Mononuclear cell (primary cell): ENCODE data around the gene NR1H4. TPM values are rescaled to one million over a fixed set of nuclear protein-coding genes. Genes with fewer than 3 reads are reported as not detected.
"Not testable (repeated sequence)": the region's sequence is repeated elsewhere in the genome, so short reads cannot be mapped to it uniquely, and the experiment has no call there.

Source experiments
- H3K27me3 ChIP-seq: 2 replicates; pipeline ENCODE4 v1.6.0; 2011; ENCODE audit warnings: low read length, control low read depth; ENCODE audit not compliant: insufficient read depth
- H3K4me1 ChIP-seq: 2 replicates; pipeline ENCODE4 v1.5.1; 2011; ENCODE audit warnings: mild to moderate bottlenecking, low read length, control low read depth; ENCODE audit not compliant: insufficient read depth
- H3K4me3 ChIP-seq: 2 replicates; pipeline ENCODE4 v1.5.1; 2011; ENCODE audit warnings: mild to moderate bottlenecking, low read length, moderate library complexity
- H3K9me3 ChIP-seq: 2 replicates; pipeline ENCODE4 v1.5.1; 2011; ENCODE audit warnings: low read depth, mild to moderate bottlenecking, control low read depth, low read length
- total RNA-seq: library from RNA; depleted of rRNA; stranded (reverse); fragments of >200 nt; gene quantifications from one replicate; pipeline ENCODE4 v1.2.3, GENCODE V29; 2012

The NR1H4 gene
- total RNA-seq, 1 donor = 0.10 TPM

DNA sequence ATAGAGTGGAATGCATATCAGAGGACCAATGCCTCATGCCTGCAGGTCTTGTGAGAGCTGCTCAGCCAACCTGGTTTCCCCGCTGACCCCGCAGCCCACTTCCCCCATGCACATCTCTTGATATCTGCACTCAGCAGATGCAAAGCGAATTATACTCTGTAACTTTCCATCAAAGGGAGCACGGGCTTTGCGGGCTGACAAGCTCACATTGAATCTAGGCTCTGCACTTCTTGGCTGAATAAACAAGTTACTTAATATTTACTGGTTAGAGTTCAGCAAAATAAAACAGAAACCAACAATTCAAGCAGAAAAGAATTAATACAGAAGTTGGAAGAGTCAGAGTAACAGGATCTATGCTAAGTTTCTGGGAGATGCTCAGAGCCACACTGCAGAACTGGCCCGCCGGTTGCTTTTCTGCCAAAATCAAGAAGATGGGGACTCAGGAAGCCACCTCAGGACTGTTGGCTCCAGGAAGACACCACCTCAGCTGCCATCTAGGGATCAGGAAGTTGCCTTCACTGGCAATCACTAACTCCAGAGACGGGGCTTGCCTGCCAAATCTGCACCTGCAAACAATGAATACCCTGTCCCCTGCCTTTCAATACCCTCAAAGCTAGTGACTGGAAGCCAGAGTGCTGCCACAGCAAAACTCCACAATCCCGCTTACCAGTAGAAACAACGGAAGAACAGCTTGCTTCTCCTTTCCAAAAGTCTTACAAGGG lies 46.5 kb downstream of the NR1H4 start:
- H3K4me3 ChIP-seq = no peak overlapping the region
- H3K9me3 ChIP-seq = no peaks in the 10 kb centered on the region
- no peaks in the 10 kb centered on the region for H3K4me1 ChIP-seq
- H3K27me3 ChIP-seq = no peaks in the 10 kb centered on the region

DNA sequence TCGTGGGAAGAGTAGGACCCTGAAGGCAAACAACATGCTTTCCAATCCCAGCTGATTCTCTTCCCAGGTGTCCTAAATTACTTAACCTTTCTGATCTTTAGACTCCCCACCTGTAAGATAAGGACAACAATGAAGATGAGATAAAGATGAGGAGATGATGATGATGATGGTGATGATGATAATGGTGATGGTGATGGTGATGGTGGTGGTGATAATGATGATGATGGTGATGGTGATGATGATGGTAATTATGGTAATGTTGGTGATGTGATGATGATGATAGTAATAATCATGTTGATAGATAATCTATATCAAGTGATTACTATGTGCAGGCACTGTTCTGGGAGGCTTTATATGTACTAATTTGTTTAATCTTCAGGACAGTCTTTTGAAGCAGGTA lies 48.3 kb downstream of the NR1H4 start:
- no peaks in the 10 kb centered on the region for H3K27me3 ChIP-seq
- no peaks in the 10 kb centered on the region for H3K9me3 ChIP-seq
- no peaks in the 10 kb centered on the region for H3K4me1 ChIP-seq
- H3K4me3 ChIP-seq = no peak overlapping the region

DNA sequence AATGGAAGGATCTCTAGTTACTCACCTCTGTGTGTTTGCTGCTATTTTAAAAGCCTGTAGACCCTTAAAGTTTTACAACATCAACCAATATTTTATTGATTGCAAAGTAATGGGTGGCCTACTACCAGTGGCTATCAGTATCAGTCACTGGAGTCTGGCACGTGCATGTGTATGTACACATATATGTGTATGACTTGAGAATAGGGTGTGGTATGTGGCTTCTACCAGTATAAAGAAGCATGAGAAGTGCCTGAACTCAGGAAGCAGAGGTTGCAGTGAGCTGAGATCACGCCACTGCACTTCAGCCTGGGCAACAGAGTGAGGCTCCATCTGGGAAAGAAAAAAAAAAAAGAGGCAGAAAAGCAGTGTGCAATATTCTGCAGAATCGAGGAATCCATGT lies 54.4 kb downstream of the NR1H4 start:
- Histone ChIP-seq H3K9me3 (no peaks in the 10 kb centered on the region), H3K4me1 (no peaks in the 10 kb centered on the region), H3K4me3 (no peak overlapping the region), H3K27me3 (no peaks in the 10 kb centered on the region)

DNA sequence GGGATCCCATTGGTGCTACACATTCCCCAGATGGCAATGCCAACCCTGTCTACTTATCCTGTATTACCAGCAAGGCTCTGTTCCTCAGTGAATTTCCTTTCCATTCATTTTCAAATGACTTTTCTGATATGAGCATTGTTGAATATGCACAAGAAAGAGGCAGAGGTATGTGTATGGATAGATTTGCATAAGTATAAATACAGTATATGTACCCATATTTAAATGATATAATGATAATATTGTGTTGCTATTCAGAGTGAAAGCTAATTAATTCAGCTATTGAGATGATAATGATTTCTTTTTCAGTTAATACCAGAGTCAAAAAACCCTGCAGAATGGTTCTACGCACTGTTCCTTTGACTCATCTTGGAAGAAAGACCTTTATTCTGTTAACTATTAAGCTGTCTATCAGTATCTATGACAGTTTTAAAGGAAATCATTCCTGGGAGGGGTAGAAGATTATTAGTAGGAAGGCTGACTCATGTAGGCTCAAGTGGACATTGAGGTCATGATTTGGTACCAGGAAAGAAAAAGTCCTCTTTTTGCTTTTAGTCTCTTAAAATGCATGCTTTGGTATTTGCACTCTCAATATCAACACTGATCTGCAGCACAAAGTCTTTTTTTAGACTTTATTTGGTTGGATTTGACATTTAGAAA lies 54.9 kb downstream of the NR1H4 start:
- H3K4me1 ChIP-seq = no peaks in the 10 kb centered on the region
- H3K9me3 ChIP-seq = no peaks in the 10 kb centered on the region
- no peaks in the 10 kb centered on the region for H3K27me3 ChIP-seq
- no peak overlapping the region for H3K4me3 ChIP-seq

DNA sequence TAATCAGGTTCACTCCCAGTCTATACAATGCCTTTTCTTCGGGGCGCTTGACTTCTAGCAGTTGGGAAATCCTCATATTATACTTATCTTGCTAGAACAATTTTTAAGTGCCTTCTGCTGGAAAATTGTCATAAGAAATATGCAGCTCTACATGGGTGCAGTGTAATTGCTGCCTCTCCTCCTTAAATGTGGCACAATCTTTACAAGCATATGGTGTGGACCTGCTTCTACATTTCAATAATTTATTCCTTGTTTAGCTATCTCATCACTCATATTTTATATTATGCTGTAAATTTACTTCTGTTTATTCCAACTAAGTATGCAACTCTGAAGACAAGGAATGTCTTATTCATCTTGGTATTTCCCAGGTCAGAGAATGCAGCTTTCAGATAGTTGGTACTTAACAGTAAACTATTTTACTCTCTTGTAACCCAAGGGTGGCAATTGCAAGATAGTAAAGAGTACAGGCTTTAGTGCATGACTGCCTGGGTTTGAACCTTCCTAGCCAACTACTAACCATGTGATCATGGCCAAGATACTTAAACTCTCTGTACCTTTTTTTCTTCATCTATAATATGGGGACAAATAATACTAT lies 56.2 kb downstream of the NR1H4 start:
- Histone ChIP-seq H3K4me3 (no peak overlapping the region), H3K4me1 (no peaks in the 10 kb centered on the region), H3K27me3 (no peaks in the 10 kb centered on the region), H3K9me3 (no peaks in the 10 kb centered on the region)

DNA sequence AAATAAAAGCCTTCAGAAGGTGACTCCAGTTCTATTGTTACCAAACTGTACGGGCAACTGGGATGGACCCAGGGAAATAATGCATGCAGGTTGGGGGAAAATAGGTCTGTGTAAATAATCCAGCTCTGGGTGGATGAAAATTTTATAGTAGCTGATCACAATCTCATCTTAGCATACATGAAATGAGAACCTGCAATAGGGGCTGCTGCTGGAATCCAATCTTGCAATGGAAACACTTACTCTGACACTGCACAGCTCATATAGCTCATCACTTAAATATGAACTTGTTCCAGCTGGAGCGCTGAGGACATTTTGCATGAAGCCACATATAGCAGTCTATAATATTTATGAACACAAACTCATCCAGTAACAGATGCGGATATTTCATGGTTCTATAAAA lies 59.7 kb downstream of the NR1H4 start:
- Histone ChIP-seq H3K9me3 (no peaks in the 10 kb centered on the region), H3K4me3 (no peak overlapping the region), H3K4me1 (no peaks in the 10 kb centered on the region), H3K27me3 (no peaks in the 10 kb centered on the region)

DNA sequence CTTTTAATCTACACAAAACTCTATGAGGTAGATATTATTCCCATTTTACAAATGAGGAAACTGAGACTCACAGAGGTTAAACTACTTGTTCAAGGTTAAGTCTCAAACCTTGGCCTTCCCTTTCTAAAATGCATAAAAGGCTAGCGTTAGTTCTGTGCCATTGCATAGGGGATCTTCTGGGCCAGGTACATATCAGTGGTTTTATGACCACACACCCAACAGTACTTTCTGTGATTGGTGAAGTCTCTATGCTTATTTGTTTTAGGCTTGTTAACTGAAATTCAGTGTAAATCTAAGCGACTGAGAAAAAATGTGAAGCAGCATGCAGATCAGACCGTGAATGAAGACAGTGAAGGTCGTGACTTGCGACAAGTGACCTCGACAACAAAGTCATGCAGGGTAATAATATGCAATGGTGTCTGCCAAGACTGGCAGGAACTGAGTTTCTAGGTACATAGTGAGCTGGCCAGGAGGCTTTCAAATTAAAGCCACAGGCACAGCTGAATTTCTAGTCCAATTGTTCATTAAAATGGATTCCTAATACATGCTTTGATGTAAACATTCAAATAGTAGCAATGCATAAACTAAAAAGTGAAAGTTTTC lies 61.1 kb downstream of the NR1H4 start:
- H3K27me3 ChIP-seq = no peaks in the 10 kb centered on the region
- no peaks in the 10 kb centered on the region for H3K4me1 ChIP-seq
- H3K9me3 ChIP-seq = no peaks in the 10 kb centered on the region
- H3K4me3 ChIP-seq = no peak overlapping the region

DNA sequence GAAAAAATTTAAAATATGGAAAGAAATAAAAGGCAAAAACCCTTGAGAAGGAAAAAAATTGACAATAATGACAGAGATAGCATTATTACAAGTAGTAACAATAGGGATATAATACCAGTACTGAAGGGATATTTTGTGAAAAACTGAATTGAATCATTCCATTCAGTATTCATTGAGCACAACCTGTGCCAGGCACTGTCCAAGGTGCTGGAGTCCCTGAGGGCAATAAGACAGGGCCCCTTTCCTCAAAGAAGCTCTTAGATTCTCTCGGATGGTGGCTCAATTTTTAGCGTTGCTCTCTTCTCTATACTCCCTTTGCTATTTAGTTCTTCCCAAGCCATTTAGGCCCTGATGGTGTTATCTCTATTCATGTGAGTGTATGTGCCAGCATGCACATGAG lies 65.5 kb downstream of the NR1H4 start:
- no peak overlapping the region for H3K4me3 ChIP-seq

DNA sequence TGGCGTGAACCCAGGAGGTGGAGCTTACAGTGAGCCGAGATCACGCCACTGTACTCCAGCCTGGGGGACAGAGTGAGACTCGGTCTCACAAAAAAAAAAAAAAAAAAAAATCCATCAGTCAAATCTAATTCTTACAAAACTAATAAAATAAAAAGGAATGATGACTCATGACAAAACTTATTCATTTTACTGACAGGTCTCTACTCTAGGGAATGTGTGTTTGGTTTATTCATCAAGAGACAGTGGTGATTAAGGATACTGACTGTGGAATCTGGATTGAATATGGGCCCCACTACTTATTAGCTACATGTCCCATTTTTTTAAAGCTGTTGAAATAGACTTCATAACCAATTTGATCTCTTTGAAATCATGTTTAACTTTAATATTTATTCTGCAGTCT lies 70.5 kb downstream of the NR1H4 start:
- Histone ChIP-seq H3K9me3 (no peaks in the 10 kb centered on the region), H3K4me1 (no peaks in the 10 kb centered on the region), H3K4me3 (no peak overlapping the region), H3K27me3 (no peaks in the 10 kb centered on the region)

More for the DNA sequence above, 65.5 kb downstream of the NR1H4 start:
- no peaks in the 10 kb centered on the region for H3K27me3 ChIP-seq
- no peaks in the 10 kb centered on the region for H3K9me3 ChIP-seq
- no peaks in the 10 kb centered on the region for H3K4me1 ChIP-seq

DNA sequence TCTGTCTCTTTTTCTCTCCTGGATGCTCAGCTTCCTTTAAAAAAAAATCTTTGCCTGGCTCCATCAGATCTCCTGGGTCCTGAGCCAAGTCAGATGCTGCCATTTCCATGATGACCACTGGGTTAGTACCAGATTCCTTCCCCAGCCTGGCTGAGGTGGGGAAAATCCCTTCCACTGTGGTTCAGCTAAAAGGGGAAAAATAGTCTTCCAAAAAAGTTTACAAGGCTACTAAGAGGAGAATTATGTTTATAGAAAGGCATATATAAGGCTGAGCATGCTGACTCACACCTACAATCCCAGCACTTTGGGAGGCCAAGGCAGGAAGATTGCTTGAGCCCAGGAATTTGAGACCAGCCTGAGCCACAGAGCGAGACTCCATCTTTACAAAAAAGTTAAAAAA lies 71.4 kb downstream of the NR1H4 start:
- Histone ChIP-seq H3K27me3 (no peaks in the 10 kb centered on the region), H3K4me1 (no peaks in the 10 kb centered on the region), H3K9me3 (no peaks in the 10 kb centered on the region)

DNA sequence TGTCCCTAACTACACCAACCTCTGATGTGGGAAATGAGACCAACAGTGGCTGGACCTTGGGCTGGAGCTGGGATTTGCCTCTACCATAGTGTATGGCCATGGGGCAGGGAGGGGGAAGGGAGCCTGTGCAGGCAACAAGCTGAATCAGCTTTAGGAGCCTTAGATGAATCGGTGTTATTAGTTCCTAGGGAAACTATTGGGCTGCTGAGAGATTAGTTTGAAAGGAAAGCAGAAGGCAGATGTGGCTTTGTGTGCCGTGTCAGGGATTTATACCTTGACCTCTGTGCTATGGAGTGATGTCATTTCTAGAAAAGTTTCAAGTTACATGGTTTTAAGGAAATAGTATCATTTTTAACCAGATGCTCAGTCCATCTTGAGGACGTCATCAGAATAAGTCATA lies 80.3 kb downstream of the NR1H4 start:
- Histone ChIP-seq H3K9me3 (no peaks in the 10 kb centered on the region), H3K4me3 (no peak overlapping the region), H3K4me1 (no peaks in the 10 kb centered on the region), H3K27me3 (no peaks in the 10 kb centered on the region)

More for the DNA sequence above, 71.4 kb downstream of the NR1H4 start:
- H3K4me3 ChIP-seq = no peak overlapping the region

DNA sequence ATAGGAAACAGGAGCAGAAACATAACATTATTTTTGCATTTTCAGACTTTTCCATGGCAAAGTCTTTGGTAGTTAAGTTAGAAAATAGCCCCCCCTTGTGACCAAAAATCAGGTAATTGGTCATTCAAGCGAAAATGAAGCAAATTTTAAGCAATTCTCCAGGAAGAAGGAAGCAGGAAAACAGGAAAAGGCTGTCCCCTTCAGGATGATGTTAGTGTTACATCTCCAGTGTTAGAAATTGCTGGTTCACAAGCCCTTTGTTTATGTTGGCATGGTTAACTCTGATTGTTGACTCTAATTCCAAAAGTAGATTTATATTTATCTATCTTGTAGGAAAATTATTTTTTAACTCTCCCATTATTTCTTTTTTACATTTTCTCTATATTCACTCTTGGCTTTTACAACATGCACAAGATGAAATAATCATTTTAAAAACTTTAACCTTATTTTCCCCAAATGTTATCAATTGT lies 81.0 kb downstream of the NR1H4 start:
- Histone ChIP-seq H3K9me3 (no peaks in the 10 kb centered on the region), H3K4me1 (no peaks in the 10 kb centered on the region), H3K27me3 (no peaks in the 10 kb centered on the region), H3K4me3 (no peak overlapping the region)

DNA sequence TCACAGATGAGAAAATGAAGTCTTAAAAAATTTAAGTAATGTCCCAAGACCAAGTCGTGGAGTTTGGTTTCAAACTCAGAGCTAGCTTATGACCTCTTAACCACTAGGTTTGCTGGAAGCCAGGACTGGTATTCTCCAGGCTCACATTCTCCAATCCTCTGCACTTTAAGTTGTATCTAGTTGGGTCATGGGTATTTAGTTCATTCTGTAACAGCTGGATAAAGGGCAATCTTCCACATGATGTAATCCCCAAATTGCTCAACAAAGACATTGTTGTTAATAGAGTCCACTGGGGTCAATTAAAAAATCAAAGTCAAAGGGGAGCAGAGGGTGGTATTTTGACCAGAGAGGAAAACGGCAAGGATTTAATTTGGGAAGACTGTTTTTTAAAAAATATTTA lies 82.1 kb downstream of the NR1H4 start:
- no peak overlapping the region for H3K4me3 ChIP-seq
- H3K27me3 ChIP-seq = no peaks in the 10 kb centered on the region
- H3K9me3 ChIP-seq = no peaks in the 10 kb centered on the region

DNA sequence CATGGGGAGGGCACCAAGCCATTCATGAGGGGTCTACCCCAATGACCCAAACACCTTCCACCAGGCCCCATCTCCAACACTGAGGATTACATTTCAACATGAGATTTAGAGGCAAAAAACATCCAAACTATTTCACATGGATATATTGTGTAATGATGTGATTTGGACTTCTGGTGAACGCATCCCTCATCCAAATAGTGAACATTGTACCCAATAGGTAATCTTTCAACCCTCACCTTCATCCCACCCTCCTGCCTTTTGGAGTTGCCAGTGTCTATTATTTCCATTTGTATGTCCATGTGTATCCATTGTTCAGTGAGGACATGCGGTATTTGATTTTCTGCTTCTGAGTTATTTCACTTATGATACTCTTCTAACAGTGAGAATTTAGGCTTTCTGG lies 83.7 kb downstream of the NR1H4 start:
- Histone ChIP-seq H3K4me3 (no peak overlapping the region), H3K4me1 (no peaks in the 10 kb centered on the region), H3K27me3 (no peaks in the 10 kb centered on the region), H3K9me3 (no peaks in the 10 kb centered on the region)

More for the DNA sequence above, 82.1 kb downstream of the NR1H4 start:
- H3K4me1 ChIP-seq = no peaks in the 10 kb centered on the region

DNA sequence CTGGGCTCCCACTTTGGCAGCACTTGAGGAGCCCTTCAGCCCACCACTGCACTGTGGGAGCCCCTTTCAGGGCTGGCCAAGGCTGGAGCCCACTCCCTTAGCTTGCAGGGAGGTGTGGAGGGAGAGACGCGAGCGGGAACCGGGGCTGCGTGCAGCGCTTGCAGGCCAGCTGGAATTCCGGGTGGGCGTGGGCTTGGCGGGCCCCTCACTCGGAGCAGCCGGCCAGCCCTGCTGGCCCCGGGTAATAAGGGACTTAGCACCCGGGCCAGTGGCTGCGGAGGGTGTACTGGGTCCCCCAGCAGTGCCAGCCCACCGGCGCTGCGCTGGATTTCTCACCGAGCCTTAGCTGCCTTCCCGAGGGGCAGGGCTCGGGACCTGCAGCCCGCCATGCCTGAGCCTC lies 85.6 kb downstream of the NR1H4 start:
- not testable (repeated sequence) for H3K4me1 ChIP-seq, H3K27me3 ChIP-seq, H3K9me3 ChIP-seq, H3K4me3 ChIP-seq
